SK-N-SH (cell line): ENCODE results near the gene GUCA2B.

Experiments
- GABPA ChIP-seq: IDR thresholded peaks from 2 replicates; pipeline ENCODE4 v1.4.0; 2012; ENCODE audit warnings: low read depth, mild to moderate bottlenecking
- RAD21 ChIP-seq: IDR thresholded peaks from 2 replicates; pipeline ENCODE4 v1.6.1; 2012; ENCODE audit warnings: mild to moderate bottlenecking, low read length
- SIN3A ChIP-seq: IDR thresholded peaks from 2 replicates; pipeline ENCODE4 v1.6.1; 2012; ENCODE audit warnings: low read depth, mild to moderate bottlenecking, low read length, moderate library complexity, borderline replicate concordance
- TF ChIP-seq, protein P1 (sequence below): fragments of 200-600 bp; sonication (generic); IDR thresholded peaks from 2 replicates; pipeline ENCODE4 v1.6.1; 2017; ENCODE audit warnings: antibody characterized with exemption, mild to moderate bottlenecking, moderate library complexity
- TF ChIP-seq, protein P2 (sequence below): IDR thresholded peaks from 2 replicates; pipeline ENCODE4 v1.4.0; 2012; ENCODE audit warnings: low read depth, borderline replicate concordance

DNA sequence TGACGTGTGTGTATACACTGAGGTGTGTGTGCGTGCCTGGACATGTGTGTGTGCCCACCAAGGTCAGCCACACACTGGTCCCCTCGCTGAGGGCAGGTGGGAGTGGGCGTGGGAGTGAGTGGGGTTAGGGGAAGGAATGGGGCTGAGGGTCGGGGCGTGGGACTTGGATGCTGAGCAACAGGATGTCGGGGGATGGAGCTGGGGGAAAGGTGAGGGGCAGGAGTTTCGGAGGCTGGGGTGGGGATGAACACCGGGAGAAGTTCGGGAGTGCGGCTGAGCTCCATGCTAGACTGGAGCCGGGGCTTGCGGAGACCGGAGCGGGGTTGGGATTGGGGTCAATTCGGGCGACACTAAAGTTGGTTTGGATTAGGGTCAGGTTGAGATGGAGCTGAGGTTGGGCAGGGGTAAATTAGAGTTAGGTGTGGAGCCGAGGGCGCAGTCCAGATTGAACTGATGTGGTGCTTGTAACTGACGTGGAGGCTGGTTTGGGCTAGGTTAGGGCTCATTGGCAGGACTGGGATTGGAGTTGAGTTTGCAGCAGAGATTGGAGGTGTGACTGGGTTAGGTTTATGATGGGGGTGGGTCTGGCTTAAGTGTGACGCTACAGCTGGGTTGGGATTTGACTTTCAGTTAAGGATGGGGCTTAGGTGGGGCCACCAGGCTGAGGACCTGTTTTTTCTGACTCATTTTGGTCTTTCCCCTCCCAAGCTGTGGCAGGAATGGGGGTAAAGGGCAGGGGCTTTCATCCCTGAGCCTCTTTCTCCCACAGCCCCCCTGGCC, 14.6 kb downstream of the GUCA2B start:
- TF ChIP-seq, protein P1, sequence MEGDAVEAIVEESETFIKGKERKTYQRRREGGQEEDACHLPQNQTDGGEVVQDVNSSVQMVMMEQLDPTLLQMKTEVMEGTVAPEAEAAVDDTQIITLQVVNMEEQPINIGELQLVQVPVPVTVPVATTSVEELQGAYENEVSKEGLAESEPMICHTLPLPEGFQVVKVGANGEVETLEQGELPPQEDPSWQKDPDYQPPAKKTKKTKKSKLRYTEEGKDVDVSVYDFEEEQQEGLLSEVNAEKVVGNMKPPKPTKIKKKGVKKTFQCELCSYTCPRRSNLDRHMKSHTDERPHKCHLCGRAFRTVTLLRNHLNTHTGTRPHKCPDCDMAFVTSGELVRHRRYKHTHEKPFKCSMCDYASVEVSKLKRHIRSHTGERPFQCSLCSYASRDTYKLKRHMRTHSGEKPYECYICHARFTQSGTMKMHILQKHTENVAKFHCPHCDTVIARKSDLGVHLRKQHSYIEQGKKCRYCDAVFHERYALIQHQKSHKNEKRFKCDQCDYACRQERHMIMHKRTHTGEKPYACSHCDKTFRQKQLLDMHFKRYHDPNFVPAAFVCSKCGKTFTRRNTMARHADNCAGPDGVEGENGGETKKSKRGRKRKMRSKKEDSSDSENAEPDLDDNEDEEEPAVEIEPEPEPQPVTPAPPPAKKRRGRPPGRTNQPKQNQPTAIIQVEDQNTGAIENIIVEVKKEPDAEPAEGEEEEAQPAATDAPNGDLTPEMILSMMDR: no peak
- TF ChIP-seq RAD21 (no peak), SIN3A (no peak), GABPA (no peak)
- TF ChIP-seq, protein P2, sequence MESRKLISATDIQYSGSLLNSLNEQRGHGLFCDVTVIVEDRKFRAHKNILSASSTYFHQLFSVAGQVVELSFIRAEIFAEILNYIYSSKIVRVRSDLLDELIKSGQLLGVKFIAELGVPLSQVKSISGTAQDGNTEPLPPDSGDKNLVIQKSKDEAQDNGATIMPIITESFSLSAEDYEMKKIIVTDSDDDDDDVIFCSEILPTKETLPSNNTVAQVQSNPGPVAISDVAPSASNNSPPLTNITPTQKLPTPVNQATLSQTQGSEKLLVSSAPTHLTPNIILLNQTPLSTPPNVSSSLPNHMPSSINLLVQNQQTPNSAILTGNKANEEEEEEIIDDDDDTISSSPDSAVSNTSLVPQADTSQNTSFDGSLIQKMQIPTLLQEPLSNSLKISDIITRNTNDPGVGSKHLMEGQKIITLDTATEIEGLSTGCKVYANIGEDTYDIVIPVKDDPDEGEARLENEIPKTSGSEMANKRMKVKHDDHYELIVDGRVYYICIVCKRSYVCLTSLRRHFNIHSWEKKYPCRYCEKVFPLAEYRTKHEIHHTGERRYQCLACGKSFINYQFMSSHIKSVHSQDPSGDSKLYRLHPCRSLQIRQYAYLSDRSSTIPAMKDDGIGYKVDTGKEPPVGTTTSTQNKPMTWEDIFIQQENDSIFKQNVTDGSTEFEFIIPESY: no peak
